Measurements from ENCODE around the gene SLC1A1.

DNA sequence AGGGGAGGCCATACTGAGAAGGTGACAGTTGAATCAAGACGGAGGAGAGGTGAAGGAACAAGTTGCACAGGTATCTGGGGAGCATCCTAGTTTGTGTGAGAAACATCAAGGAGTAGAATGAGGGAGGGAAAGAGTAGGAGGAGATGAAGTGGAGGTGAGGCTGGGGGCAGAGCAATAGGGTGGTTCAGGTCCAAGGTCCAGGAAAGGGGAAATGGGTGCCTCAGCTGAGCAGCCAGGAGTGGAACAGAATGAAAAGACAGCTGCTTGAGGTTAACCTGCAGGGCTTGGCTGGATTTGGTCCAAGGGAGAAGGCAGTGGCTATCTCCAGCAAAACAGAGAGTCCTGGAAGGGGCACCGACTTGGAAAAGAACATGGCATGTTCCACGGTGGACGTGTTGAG lies 5.3 kb downstream of the SLC1A1 start:
- TF ChIP-seq, protein P1, sequence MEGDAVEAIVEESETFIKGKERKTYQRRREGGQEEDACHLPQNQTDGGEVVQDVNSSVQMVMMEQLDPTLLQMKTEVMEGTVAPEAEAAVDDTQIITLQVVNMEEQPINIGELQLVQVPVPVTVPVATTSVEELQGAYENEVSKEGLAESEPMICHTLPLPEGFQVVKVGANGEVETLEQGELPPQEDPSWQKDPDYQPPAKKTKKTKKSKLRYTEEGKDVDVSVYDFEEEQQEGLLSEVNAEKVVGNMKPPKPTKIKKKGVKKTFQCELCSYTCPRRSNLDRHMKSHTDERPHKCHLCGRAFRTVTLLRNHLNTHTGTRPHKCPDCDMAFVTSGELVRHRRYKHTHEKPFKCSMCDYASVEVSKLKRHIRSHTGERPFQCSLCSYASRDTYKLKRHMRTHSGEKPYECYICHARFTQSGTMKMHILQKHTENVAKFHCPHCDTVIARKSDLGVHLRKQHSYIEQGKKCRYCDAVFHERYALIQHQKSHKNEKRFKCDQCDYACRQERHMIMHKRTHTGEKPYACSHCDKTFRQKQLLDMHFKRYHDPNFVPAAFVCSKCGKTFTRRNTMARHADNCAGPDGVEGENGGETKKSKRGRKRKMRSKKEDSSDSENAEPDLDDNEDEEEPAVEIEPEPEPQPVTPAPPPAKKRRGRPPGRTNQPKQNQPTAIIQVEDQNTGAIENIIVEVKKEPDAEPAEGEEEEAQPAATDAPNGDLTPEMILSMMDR (IDR thresholded peaks at IDR 0.05), result no peak
- no peak for TF ChIP-seq POLR2A (IDR thresholded peaks at IDR 0.05)
